ENCODE data around the gene PSMG2.

The PSMG2 gene

GRCh38 chr18:12766986-12767433 lies 64.2 kb downstream of the PSMG2 start:
- DNase-seq (ENCODE audit: low read depth): no peak

GRCh38 chr18:12767580-12768155 lies 64.8 kb downstream of the PSMG2 start:
- no peak for DNase-seq (ENCODE audit: low read depth)

- peak; percentile 46 for DNase-seq (ENCODE audit: low read depth)
Measured at GRCh38 chr18:12768625-12769024, 65.8 kb downstream of the PSMG2 start.

GRCh38 chr18:12769136-12769535 lies 66.3 kb downstream of the PSMG2 start:
- DNase-seq (ENCODE audit: low read depth): no peak

- DNase-seq (ENCODE audit: low read depth): no peak
Measured at GRCh38 chr18:12769644-12770440, 67.0 kb downstream of the PSMG2 start.

GRCh38 chr18:12770469-12771219 lies 67.8 kb downstream of the PSMG2 start:
- DNase-seq (ENCODE audit: low read depth): no peak

GRCh38 chr18:12772111-12772510 lies 69.3 kb downstream of the PSMG2 start:
- DNase-seq (ENCODE audit: low read depth): no peak

- DNase-seq (ENCODE audit: low read depth): no peak
Measured at GRCh38 chr18:12773369-12773768, 70.5 kb downstream of the PSMG2 start.

- no peak for DNase-seq (ENCODE audit: low read depth)
Measured at GRCh38 chr18:12774982-12775381, 72.1 kb downstream of the PSMG2 start.

Measured in HS-27A (cell line).